ENCODE results near the gene NDUFB6.
"Not testable (repeated sequence)": the region's sequence is repeated elsewhere in the genome, so short reads cannot be mapped to it uniquely, and the experiment has no call there.

NDUFB6 gene

DNA sequence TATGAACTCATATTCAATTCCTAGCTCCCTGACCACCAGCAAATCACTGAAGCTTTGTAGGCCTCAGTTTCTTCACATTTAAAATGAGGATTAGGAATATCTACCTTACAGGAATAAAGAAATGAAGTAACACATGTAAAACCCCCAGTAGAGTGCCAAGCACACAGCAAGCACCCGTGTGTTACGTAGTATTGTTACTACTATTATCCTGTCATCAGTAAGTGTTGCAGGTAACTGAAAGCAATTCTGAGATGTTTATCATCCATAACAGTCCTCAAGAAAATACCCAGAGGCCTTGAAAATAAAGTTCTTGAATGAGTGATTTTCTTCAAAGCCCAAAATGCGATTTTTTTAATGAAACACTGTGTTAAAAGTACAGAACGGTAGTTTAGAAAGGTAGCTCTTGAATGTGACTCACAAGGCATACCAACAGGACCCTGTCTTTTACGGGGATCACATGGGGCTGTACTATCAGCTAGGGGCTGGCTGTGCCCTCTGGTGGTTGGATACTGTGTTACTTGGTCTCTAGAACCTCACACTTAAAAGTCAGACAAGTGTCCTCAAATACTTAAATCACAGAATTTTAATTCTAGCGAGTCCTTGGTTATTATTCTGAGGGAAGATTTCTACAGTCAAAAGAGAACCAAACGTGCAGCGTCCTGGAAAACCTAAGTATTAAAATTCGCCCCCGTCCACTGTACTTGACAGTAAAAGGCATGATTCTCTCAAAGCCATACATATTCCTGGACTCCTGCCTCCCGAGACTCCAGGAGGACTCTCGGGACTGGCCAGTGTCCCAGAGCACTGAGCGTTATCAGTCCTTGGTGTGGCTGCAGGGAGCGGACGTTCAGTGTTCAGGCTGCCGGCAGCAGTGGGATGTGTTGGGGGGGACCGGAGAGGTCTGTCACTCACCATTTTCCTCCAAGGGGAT is 725 bp downstream of the NDUFB6 start:
- peak; percentile 91 for DNase-seq (ENCODE audit: low spot score)

- no peak for DNase-seq (ENCODE audit: low spot score)
Observed at GRCh38 chr9:32570262-32570661, 2.7 kb downstream of the NDUFB6 start.

- no peak for DNase-seq (ENCODE audit: low spot score)
Observed at GRCh38 chr9:32566770-32567169, 6.2 kb downstream of the NDUFB6 start.

DNA sequence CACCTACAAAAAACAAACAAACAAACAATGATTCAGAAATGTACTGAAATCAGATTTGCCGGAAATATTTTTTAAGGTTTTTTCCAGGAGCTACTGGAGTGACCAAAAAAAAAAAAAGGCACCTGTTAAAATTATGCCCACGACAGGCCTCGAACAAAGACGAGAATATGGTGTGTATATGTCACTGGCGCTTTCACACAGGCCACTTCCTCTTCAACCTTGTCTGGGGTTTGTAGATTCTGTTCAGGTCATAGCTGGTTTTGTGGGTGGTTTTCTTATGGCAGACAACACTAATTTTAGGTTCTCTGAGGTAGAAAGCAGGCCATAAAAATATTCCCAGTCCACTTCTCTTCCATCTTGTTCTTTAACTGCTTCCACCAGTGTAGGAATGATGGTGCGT is 7.0 kb downstream of the NDUFB6 start:
- DNase-seq (ENCODE audit: low spot score) = no peak

DNA sequence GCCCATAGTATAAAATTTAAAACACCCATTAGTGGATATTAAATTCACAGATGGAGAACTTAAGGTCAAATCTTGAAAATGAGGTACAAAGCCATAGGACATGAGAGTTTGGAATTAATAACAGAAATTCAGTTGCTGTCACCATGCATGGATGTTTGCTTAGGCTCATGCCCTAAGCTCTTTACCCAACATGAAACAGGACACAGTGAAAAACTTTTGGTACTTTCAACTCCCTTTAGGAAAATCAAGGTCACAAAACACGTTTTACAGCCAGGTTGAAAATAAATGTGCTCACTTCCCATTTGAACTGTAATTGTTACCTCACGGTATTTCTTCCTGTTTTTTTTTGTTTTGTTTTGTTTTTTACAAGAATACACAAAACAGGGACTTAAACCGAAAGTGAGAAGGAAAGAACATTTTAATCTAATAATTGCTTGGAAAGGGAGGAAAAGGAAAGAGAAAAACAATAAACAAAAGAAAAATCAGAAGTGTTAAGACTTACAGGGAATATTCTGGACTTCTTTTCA is 14.5 kb downstream of the NDUFB6 start:
- no peak for DNase-seq (ENCODE audit: low spot score)

- DNase-seq (ENCODE audit: low spot score) = no peak
Observed at GRCh38 chr9:32554591-32554990, 18.4 kb downstream of the NDUFB6 start.

DNA sequence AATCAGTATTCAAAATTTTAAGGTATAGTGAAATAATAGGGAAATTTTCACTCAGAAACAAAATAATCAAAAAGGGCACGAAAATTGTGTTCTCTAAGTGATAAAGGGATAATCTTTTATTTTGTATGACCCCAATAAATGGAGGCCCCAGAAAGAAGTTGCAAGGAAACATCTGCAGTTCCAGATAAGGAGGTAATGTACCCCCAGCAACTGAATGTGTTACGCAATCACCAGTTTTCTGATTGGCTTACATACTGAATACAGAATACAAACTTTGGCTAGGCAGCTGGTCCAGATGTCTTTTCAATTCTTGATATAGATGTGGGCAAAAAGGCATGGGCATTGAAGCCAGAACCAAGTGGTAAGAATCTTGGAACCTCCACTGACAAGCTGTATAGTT is 18.9 kb downstream of the NDUFB6 start:
- no peak for DNase-seq (ENCODE audit: low spot score)

GRCh38 chr9:32552172-32552872 is 20.6 kb downstream of the NDUFB6 start, which contains the start of the genes SMIM27 and TOPORS:
TSS of gene SMIM27 (plus strand) at chr9:32552327. CDS start at chr9:32552435, 108 bp downstream.
TSS of gene TOPORS (minus strand) at chr9:32552586. CDS start at chr9:32552436, 150 bp downstream.
- DNase-seq (ENCODE audit: low spot score) = peak; percentile 92

- peak; percentile 80 for DNase-seq (ENCODE audit: low spot score)
Observed at GRCh38 chr9:32551276-32552051, 21.5 kb downstream of the NDUFB6 start.

DNA sequence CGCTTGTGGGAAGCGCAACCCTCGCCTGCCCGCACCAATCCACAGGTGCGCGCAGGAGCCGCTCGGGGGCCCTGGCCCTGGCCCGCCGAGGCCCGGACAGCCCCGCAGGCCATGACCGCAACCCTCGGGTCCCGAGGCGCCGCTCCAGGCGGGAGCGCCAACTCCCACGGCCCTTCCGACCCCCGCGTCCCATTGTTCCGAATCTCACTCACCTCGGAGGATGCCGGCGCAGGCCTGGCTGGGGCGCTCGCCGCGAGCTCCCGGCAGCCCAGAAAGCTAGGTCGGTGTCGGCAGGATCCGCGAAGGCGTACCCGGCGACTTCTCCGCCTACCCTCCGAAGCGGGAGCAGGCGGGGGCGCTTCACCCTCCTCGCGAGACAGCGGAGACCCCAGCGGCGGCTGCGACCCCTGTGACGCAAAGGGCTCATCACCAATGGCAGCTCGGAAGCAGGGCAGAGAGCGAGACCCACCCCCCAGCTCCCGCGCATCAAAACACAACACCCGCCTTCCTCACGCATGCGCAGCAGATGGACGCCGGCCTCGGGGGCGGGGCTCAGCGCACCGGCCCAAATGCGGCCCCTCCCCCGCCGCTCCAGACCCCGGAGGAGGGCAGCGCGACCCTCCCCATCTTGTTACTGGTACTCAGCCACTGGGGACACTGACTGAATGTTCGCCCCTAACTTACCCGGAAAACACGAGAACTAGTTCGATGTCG is 22.2 kb downstream of the NDUFB6 start:
- DNase-seq (ENCODE audit: low spot score) = peak; percentile 90

DNA sequence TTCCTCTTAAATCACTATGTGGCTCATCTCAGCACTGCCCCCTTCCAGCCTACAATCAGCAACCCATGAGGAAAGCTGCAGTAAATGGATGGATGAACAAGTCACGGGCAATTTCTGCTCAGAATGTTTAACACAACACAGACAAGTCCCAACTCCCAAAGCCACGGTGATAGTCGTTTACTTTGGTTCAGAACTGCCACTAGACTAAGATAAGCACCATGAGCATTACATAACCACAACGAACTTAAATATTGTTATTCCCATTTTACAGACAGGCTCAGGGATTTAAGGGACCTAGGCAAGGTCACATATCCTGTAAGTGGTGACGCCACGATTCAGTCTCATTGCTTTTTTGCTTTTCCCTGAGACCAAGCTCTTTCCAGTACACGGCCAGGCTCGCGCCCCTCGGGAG is 22.8 kb downstream of the NDUFB6 start:
- DNase-seq (ENCODE audit: low spot score) = peak; percentile 57

GRCh38 chr9:32548213-32548612 is 24.7 kb downstream of the NDUFB6 start:
- DNase-seq (ENCODE audit: low spot score) = not testable (repeated sequence)

DNA sequence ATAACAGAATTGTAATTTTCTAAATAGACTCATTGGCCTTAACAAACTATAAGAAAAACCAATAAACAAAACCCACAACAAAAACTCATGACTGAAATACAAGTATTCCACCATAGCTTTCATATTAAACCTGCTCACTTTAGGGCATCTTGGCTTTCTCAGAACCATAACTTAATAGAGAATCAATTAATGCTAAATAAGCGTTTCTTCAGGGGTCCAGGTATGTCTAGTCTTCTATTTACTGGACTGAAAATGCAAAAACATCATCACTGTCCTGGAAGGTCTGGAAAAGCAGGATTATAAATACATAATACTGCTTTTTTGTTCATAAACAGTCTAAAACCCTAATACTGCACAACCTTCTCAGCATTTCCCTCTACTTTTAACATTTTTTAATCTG is 27.1 kb downstream of the NDUFB6 start:
- DNase-seq (ENCODE audit: low spot score) = no peak

DNA sequence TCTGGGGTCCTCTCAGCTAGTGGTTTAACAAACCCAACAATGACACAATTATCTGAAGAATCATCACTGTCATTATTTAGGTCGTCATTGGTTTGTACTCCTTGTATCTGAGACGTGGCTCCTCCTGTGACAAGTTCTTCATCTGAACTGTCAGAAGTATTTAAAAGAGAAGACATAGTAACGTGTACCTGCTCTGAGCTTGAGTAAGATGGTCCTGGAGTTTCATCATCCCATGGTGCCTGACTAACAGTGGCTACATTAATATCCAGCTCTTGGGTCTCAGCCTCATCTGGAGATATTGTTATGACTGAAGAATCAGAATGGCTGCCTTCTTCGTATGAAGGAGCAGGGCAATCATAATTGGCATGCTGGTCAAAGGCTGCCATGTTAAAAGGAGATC is 29.9 kb downstream of the NDUFB6 start:
- DNase-seq (ENCODE audit: low spot score) = no peak

GRCh38 chr9:32533816-32534215 is 39.1 kb downstream of the NDUFB6 start:
- DNase-seq (ENCODE audit: low spot score) = no peak

- no peak for DNase-seq (ENCODE audit: low spot score)
Observed at GRCh38 chr9:32533336-32533735, 39.6 kb downstream of the NDUFB6 start.

DNA sequence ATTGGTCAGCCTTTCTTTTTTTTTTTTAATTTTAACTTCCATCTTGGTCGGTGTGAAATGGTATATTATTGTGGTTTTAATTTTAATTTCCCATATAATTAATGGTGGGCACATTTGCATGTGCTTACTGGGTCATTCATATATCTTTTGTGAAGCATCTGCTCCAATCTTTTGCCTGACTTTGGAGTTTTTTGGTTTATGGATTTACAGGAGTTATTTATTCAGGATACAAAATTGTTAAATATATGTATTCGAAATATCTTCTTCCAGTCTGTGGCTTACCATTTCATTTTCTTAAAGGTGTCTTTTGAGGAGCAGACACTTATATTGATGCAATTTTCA is 46.3 kb downstream of the NDUFB6 start:
- DNase-seq (ENCODE audit: low spot score) = no peak

GRCh38 chr9:32526041-32526706 is 46.8 kb downstream of the NDUFB6 start, which contains the start of gene RIGI:
TSS of gene RIGI (minus strand) at chr9:32526196. CDS start at chr9:32526166, 30 bp downstream.
- DNase-seq (ENCODE audit: low spot score) = peak; percentile 94

GRCh38 chr9:32525709-32526030 is 47.3 kb downstream of the NDUFB6 start:
- no peak for DNase-seq (ENCODE audit: low spot score)

DNA sequence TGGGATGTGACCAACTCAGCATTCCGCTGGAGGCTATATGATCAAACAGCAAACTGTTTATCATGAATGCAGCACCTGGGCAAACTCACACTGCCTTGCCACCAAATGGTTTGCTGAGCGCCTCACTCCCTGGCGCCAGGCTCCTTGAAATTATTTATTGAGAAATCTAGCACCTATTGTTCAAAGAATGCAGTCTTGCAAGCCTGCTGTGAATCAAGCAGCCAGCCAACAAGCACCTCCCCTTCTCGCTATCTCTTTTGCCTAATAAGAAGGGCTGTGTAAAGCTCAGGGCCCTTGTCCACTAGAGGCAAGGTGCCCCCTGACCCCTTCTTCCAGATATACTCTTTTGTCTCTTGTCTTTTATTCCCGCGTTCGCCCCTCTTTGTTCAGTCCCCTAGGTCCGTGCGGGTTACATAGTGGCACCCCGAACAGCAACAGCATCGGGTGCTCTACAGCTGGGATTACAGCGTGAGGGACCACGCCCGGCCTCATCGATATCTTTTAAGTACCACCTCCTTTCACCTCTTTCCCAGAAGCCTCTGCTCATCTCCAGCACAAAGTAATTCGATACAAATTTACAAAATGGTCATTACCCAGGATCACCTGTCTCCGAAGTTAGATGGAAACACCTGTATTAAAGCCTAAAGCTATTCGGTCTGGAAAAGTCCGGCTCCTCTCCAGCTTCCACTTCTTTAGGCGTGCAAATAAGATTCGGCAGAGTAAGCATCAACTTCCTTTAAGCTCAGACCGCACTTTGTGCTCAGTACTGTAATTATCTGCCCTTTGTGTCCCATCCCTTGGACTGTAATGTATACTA is 47.9 kb downstream of the NDUFB6 start:
- peak; percentile 13 for DNase-seq (ENCODE audit: low spot score)

Measured in RKO (cell line).